Activated T-helper 2 cell treated with anti-CD3 and anti-CD28 coated beads, Interferon-gamma antibody, Interleukin-2, Interleukin-4, amounts not matched to agents 10 μg/mL and 5 μg/mL and 100 μg/mL, durations not matched to agents 14 hours and 24 hours and 36 hours (primary cell): ENCODE results near the gene SERPINB3. TPM values are rescaled to one million over a fixed set of nuclear protein-coding genes. Genes with fewer than 3 reads are reported as not detected.
"Not testable (repeated sequence)": the region's sequence is repeated elsewhere in the genome, so short reads cannot be mapped to it uniquely, and the experiment has no call there.

Experiments
- DNase-seq: peaks from one replicate; pipeline ENCODE4 v3.0.0; 2021; ENCODE audit warnings: low spot score
- H3K27ac Mint-ChIP-seq: one replicate; pipeline ENCODE4 v1.8.0; 2021; ENCODE audit warnings: mixed read lengths
- H3K27me3 Mint-ChIP-seq: one replicate; pipeline ENCODE4 v1.8.0; 2021; ENCODE audit warnings: low read depth, mixed read lengths
- H3K36me3 Mint-ChIP-seq: one replicate; pipeline ENCODE4 v1.8.0; 2021; ENCODE audit warnings: low read depth, mixed read lengths
- H3K4me1 Mint-ChIP-seq: one replicate; pipeline ENCODE4 v1.8.0; 2021; ENCODE audit warnings: low read depth, mixed read lengths
- H3K4me3 Mint-ChIP-seq: one replicate; pipeline ENCODE4 v1.8.0; 2021; ENCODE audit warnings: low read depth, mild to moderate bottlenecking, moderate library complexity, mixed read lengths
- H3K9me3 Mint-ChIP-seq: one replicate; pipeline ENCODE4 v1.8.0; 2021; ENCODE audit warnings: mixed read lengths
- intact Hi-C: fragments of 100-400 bp; cut with micrococcal nuclease; formaldehyde crosslinking; loops from one replicate; pipeline ENCODE4 v1.15.1; 2023
- total RNA-seq: library from RNA; stranded (reverse); gene quantifications from 2 replicates; pipeline ENCODE4 v1.2.3, GENCODE V29; 2022

The SERPINB3 gene
- total RNA-seq, 1 donor from 2014 or later, result not detected

DNA sequence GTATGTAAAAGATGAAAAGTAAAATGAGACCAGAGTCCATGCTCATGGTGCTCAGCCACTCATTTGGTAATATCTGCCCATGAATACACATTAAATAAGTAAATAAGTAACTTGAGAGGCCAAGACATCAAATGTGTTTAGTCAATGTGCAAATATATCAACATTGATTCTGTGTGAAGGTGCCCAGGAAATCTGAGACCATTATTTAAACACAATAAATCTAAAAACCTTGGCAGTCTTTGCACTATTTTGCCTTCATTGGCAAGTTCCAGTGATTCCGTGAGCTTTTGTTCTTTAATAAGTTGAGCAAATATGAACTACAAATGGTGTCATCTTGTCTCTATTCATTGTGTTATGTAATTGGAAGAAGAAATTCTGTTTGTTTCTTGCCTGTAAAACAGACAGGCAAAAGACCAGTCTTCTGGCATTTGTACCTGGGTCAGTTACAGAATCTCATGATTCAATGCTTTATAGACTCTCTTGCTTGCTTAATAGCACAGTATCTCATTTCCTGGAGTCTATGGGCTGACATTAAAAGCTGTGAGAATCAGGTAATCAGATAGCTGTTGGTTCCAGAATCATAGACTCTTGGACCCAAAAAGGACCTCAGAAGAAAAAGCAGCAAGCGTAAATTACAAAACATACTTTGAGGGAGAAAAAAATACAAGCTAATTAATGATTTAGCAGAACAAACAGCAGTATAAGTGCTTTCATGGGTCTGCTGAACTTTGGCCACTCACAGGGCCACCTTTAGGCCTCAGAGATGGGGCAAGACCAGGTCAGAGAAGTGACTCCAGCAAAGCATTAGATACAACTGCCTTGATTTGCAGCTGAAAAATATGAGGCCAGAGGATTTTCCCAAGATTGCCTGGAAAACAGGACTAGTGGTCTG, 20.0 kb upstream of the SERPINB3 start:
- no peak for DNase-seq
- intact Hi-C loops, result no loop called here
- H3K4me1 Mint-ChIP-seq, result no peaks in the 10 kb centered on the region
- H3K9me3 Mint-ChIP-seq, result no peaks in the 10 kb centered on the region
- H3K27me3 Mint-ChIP-seq, result no peaks in the 10 kb centered on the region
- H3K36me3 Mint-ChIP-seq, result no peaks in the 10 kb centered on the region
- no peak overlapping the region for H3K27ac Mint-ChIP-seq
- no peak overlapping the region for H3K4me3 Mint-ChIP-seq

DNA sequence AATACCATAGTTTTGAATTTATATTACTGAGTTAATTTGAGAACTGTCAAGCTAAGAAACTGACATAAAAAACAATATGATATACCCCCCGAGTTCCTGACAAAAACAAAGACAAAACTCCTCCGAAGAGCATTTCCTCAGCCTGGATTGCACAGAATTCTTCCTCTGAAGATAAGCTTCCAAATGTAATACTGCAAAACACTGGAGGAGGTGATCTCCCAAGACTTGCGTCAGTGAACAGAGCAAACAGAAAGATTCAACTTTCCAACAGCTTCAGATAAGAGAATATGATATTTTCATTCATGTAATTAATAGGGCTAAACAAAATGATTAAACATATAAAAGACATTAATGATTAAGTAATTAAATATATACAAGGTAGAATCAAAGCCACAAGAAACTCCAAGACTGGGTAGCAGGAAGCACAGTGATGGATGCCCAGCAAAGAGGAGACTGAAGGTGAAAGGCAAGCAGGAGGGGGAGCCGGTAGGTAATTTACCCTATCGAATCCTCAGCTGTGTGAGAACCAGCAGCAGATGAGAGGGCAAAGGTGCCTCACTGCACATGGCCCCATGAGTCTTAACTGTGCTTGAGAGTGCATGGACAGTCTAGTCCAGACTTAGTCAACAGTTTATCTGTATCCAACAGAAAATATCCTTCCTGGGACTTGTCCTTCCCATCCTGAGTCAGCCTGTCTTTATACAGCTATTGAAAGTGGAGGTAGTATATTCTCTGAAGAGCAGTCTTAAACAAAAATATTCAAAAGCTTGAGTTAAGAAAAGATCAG, 18.3 kb upstream of the SERPINB3 start:
- H3K36me3 Mint-ChIP-seq, result no peaks in the 10 kb centered on the region
- intact Hi-C loops, result no loop called here

DNA sequence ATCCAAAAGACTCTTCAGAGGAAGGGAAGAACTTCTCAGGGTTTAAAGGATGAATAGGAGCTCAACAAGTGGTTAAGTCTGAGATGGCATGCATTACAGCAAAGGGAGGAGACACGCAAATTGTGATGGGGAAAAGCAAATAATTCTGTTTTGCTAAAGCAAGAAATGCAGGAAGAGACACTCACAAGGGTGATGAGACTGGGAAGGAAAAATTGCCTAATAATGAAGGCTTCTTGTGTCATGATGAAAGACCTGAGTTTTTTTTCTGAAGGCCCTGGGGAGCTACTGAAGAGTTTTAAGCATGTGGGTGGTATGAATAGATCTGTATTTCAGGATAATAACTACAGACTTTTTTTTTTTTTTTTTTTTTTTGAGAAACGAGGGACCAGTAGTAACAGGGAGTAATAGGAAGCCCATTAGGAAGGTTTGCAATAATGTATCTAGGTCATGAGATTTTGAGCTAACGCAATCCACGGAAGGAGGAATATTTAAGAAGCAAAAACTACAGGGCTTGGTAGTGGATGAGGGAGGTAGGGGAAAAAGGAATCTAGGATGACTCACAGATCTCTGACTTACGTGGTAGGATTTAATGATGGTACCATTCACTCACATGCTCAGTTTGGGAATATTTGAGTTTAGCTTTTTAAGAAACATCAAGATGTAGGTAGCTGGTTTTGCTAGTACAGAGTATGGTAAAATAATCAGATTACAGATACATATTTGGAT, 16.0 kb upstream of the SERPINB3 start:
- Mint-ChIP-seq H3K27me3 (no peaks in the 10 kb centered on the region), H3K4me3 (no peak overlapping the region), H3K9me3 (no peaks in the 10 kb centered on the region), H3K27ac (no peak overlapping the region), H3K36me3 (no peaks in the 10 kb centered on the region), H3K4me1 (no peaks in the 10 kb centered on the region)
- DNase-seq, result no peak
- intact Hi-C loops, result no loop called here

More for the DNA sequence above, 18.3 kb upstream of the SERPINB3 start:
- no peak overlapping the region for H3K27ac Mint-ChIP-seq
- no peaks in the 10 kb centered on the region for H3K27me3 Mint-ChIP-seq
- H3K4me3 Mint-ChIP-seq, result no peak overlapping the region
- H3K9me3 Mint-ChIP-seq, result no peaks in the 10 kb centered on the region
- no peak for DNase-seq
- no peaks in the 10 kb centered on the region for H3K4me1 Mint-ChIP-seq

DNA sequence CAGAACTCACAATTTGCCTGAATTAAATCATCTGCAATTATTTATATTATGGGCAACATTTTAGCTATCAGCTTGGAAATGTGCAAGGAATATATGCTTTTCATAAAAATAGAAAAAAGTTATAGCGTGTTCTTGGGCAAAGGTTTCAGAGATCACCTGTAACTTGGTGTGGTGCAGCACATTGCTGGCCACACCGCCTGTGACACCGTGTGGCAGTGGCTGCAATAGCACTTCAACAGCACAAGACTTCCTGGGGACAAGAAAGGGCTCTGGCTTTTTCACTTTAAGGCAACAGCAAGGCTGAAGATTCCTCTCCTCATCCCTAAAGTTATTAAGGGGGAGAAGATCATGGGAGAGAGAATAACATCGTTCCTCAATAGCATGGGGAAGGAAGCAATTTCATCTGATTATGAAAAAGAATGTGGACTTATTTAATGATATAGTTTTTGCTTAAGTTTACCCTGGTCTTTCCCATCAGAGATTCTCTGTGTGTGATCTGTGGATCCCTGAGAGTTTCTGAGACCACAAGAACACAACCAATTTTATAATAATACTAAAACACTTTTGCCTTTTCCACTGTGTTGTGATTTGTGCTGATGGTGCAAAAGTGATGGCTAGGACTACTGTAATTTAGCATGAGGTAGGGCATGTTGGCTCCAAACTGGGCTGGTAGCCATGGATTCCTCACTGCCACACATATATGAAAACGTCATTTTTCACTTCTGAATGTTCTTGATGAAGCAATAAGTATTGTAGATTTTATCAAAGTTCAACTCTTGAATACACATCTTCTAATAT, 15.0 kb upstream of the SERPINB3 start:
- DNase-seq, result no peak
- H3K27me3 Mint-ChIP-seq, result no peaks in the 10 kb centered on the region
- no peaks in the 10 kb centered on the region for H3K9me3 Mint-ChIP-seq
- no peak overlapping the region for H3K27ac Mint-ChIP-seq
- H3K4me1 Mint-ChIP-seq, result no peaks in the 10 kb centered on the region
- H3K36me3 Mint-ChIP-seq, result no peaks in the 10 kb centered on the region
- intact Hi-C loops, result no loop called here
- no peak overlapping the region for H3K4me3 Mint-ChIP-seq

DNA sequence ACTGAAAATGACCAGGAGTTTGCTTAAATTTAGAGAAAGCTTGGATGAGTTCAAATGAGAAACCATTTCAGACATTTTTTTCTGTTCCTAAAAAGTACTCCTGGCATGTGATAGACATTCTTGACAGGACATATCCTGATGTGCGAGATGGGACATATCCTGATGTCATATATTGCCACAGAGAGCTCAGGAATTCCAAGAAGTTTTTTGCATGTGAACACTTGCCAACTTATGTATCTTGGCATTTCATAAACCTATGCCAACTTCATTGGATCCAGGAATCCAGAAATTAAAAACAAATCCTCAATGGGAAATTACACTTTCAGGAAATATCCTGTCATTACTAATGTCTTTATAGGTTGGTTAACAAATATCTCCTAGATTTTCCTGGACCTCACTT, 2.9 kb upstream of the SERPINB3 start:
- H3K27me3 Mint-ChIP-seq, result no peaks in the 10 kb centered on the region
- H3K4me3 Mint-ChIP-seq, result no peak overlapping the region
- no peak for DNase-seq
- intact Hi-C loops, result no loop called here
- peaks cover 4% of the 10 kb centered on the region for H3K9me3 Mint-ChIP-seq
- H3K4me1 Mint-ChIP-seq, result no peaks in the 10 kb centered on the region
- no peak overlapping the region for H3K27ac Mint-ChIP-seq
- H3K36me3 Mint-ChIP-seq, result no peaks in the 10 kb centered on the region

DNA sequence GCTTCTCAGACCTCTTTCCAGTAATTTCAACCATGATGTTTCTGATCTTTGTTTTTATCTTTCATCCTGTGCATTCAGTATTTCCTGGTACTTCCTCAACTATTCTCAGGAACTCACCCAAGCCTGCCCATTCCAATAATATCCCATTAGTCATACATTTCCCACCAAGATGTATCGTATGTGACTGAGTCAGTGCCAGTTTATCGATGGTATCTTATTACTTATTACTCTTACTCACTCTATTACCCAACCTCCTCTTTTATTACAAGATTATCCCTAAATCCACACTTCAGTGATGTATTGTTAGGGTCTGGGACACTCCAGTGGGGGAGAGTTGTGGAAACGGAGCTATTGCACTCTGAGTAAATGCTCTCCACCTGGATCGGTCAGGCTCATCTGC, 2.8 kb downstream of the SERPINB3 start:
- DNase-seq, H3K4me1 Mint-ChIP-seq, H3K36me3 Mint-ChIP-seq, intact Hi-C loops, H3K27me3 Mint-ChIP-seq, H3K9me3 Mint-ChIP-seq, H3K4me3 Mint-ChIP-seq, H3K27ac Mint-ChIP-seq: not testable (repeated sequence)

DNA sequence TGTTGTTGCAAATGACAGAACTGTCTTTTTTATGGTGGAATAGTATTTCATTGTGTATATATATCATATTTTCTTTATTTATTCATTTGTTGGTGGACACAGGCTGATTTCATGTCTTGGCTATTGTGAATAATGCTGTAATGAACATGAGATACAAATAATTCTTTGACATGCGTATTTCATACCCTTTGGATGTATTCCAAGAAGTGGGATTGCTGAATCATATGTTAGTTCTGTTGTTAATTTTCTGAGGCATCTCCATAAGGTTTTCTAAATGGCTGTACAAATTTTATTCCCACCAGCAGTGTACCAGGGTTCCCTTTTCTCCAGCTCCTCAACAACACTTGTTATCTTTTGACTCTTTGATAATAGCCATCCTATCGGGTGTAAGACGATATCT, 11.4 kb downstream of the SERPINB3 start:
- H3K4me1 Mint-ChIP-seq, H3K27ac Mint-ChIP-seq, H3K36me3 Mint-ChIP-seq, H3K9me3 Mint-ChIP-seq, DNase-seq, H3K27me3 Mint-ChIP-seq, intact Hi-C loops, H3K4me3 Mint-ChIP-seq: not testable (repeated sequence)

DNA sequence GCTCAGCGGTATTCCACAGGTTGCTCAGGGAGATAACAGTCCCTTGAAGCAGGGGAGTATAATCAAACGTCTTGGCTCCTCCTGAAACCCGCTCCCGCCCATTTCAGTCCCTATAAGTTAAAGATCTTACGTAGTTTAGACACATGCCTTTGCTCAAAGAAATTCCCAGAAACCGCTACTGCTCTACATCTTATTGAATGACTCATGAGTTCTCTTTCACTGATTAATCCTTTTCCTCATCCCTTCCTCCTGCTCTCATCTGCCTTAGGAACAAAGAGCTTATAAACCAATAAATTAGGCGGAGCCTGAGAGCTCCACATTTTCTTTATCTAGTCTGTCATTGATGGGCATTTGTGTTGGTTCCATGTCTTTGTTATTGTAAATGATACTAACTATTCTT, 13.5 kb downstream of the SERPINB3 start:
- no peaks in the 10 kb centered on the region for H3K4me1 Mint-ChIP-seq
- DNase-seq, result no peak
- intact Hi-C loops, result no loop called here
- H3K27me3 Mint-ChIP-seq, result peaks cover 2% of the 10 kb centered on the region
- no peak overlapping the region for H3K27ac Mint-ChIP-seq
- H3K9me3 Mint-ChIP-seq, result no peaks in the 10 kb centered on the region
- no peaks in the 10 kb centered on the region for H3K36me3 Mint-ChIP-seq
- no peak overlapping the region for H3K4me3 Mint-ChIP-seq

DNA sequence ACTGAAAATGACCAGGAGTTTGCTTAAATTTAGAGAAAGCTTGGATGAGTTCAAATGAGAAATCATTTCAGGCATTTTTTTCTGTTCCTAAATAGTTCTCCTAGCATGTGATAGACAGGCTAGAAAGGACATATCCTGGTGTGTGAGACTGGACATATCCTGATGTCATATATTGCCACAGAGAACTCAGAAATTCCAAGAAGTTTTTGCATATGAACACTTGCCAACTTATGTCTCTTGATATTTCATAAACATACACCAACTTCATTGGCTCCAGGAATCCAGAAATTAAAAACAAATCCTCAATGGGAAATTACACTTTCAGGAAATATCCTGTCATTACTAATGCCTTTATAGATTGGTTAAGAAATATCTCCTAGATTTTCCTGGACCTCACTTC, 14.8 kb downstream of the SERPINB3 start:
- Mint-ChIP-seq H3K4me1 (no peaks in the 10 kb centered on the region), H3K27ac (no peak overlapping the region), H3K9me3 (no peaks in the 10 kb centered on the region), H3K36me3 (no peaks in the 10 kb centered on the region), H3K4me3 (no peak overlapping the region), H3K27me3 (peaks cover 2% of the 10 kb centered on the region)
- DNase-seq, result no peak
- intact Hi-C loops, result no loop called here

DNA sequence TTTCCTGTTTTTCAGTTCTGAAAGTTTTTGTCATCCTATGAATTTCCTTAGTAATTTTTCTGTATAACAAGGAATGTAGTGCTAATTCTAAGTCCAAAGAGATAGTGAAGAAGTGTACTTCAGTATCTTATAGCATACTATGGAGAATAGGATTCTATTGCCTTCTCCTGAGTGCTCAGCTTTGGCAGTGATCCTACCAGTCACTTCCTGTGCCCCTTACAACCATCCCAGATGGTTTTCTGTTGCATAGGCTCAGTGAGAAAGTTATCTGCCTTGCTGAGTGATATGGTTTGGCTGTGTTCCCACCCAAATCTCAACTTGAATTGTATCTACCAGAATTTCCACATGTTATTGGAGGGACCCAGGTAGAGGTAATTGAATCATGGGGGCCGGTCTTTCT, 17.0 kb downstream of the SERPINB3 start:
- H3K4me1 Mint-ChIP-seq, H3K9me3 Mint-ChIP-seq, H3K4me3 Mint-ChIP-seq, H3K36me3 Mint-ChIP-seq, H3K27ac Mint-ChIP-seq, DNase-seq, H3K27me3 Mint-ChIP-seq, intact Hi-C loops: not testable (repeated sequence)

DNA sequence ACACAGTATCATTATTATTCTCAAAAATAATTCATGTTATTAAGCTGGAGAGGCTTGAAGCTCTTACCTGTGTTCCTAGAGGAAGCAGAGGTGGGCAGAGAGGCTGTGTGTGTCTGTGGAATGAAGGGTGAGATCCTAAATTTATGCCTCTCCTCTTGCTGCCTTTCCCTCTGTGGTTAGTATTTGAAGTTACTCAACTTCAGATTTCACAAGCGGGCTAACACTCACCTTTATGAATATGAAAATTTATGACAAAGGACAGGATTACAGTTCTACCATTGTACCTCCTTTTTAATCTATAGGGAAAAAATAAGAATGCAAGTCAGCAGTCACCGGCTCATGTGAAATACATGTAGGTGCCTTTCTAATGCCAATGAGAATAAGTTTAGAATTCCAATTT, 17.6 kb downstream of the SERPINB3 start, which contains the start of gene SERPINB4:
SERPINB4 (minus strand) TSS at position 115 of the 400 bp plus-strand sequence. CDS start 679 bp downstream, outside the sequence.
- intact Hi-C loops, DNase-seq, H3K9me3 Mint-ChIP-seq, H3K4me3 Mint-ChIP-seq, H3K27ac Mint-ChIP-seq, H3K36me3 Mint-ChIP-seq, H3K4me1 Mint-ChIP-seq, H3K27me3 Mint-ChIP-seq: not testable (repeated sequence)

DNA sequence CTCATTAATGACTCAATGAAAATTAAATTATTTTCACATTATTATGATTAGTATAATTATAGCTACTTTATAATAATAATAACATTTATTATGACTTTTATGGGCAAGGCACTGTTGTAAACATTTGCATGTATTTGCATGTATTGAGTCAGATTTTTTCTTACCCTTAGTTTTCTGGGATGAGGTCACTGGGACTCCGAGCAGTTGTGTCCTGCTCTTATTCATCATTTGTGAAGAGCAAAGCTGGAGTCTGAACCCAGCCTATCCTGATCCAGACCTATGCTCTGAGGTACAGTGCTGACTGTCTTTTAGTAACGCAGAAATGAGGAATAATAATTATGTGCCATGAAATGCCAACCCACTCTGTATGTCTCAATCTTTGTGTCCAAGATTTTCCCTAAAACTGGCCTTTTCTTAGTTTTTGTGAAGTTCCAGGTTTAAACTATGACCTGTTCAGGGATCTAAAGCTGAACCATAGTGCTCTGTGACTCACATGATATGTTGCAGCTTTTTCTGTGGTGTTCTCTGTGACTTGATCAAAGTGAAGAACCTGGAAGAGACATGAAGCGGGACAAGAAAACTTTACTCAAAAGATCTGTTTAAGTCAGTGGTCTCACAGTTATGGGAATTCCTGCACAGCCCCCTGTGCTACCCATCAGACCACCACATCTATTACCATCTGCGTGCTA, 18.9 kb downstream of the SERPINB3 start:
- H3K9me3 Mint-ChIP-seq, H3K4me1 Mint-ChIP-seq, intact Hi-C loops, H3K27ac Mint-ChIP-seq, DNase-seq, H3K36me3 Mint-ChIP-seq, H3K4me3 Mint-ChIP-seq, H3K27me3 Mint-ChIP-seq: not testable (repeated sequence)
